Skeletal muscle satellite cell (primary cell): Measurements from ENCODE around the gene NSG2.
"Not testable (repeated sequence)": the region's sequence is repeated elsewhere in the genome, so short reads cannot be mapped to it uniquely, and the experiment has no call there.

ENCODE experiments used
- H3K27me3 ChIP-seq: 2 replicates; pipeline ENCODE4 v1.7.0; 2013; ENCODE audit warnings: low read length; ENCODE audit not compliant: control insufficient read depth, insufficient read depth
- H3K36me3 ChIP-seq: 2 replicates; pipeline ENCODE4 v1.7.0; 2013; ENCODE audit warnings: mild to moderate bottlenecking, control low read depth, low read length; ENCODE audit not compliant: insufficient read depth
- H3K4me1 ChIP-seq: 2 replicates; pipeline ENCODE4 v1.7.0; 2013; ENCODE audit warnings: low read length; ENCODE audit not compliant: control insufficient read depth, insufficient read depth
- H3K4me2 ChIP-seq: 2 replicates; pipeline ENCODE4 v1.7.0; 2013; ENCODE audit warnings: mild to moderate bottlenecking, low read length
- H3K4me3 ChIP-seq: 2 replicates; pipeline ENCODE4 v1.7.0; 2013; ENCODE audit warnings: low read length
- H3K9ac ChIP-seq: 2 replicates; pipeline ENCODE4 v1.7.0; 2013; ENCODE audit warnings: mild to moderate bottlenecking, low read depth, low read length, moderate library complexity
- H3K9me3 ChIP-seq: replicated peaks from 2 replicates; pipeline ENCODE4 v1.7.0; 2013; ENCODE audit warnings: mild to moderate bottlenecking, control low read depth, low read length

NSG2 gene

GRCh38 chr5:174090129-174090528, 44.6 kb downstream of the NSG2 start:
- Histone ChIP-seq H3K36me3 (no peaks in the 10 kb centered on the region), H3K4me3 (no peak overlapping the region), H3K27me3 (no peaks in the 10 kb centered on the region), H3K9ac (no peak overlapping the region), H3K4me1 (no peaks in the 10 kb centered on the region), H3K4me2 (no peak overlapping the region), H3K9me3 (no peaks in the 10 kb centered on the region)

GRCh38 chr5:174093123-174093522, 47.6 kb downstream of the NSG2 start:
- H3K4me1 ChIP-seq, result no peaks in the 10 kb centered on the region
- H3K9ac ChIP-seq, result no peak overlapping the region
- H3K27me3 ChIP-seq, result no peaks in the 10 kb centered on the region
- no peaks in the 10 kb centered on the region for H3K9me3 ChIP-seq
- no peak overlapping the region for H3K4me3 ChIP-seq
- no peaks in the 10 kb centered on the region for H3K36me3 ChIP-seq
- H3K4me2 ChIP-seq, result no peak overlapping the region

- Histone ChIP-seq H3K9ac (no peak overlapping the region), H3K9me3 (no peaks in the 10 kb centered on the region), H3K4me2 (no peak overlapping the region), H3K27me3 (no peaks in the 10 kb centered on the region), H3K36me3 (no peaks in the 10 kb centered on the region), H3K4me3 (no peak overlapping the region), H3K4me1 (no peaks in the 10 kb centered on the region)
Observed at GRCh38 chr5:174094857-174095606, 49.5 kb downstream of the NSG2 start.

GRCh38 chr5:174096619-174097018, 51.1 kb downstream of the NSG2 start:
- H3K9ac ChIP-seq, result no peak overlapping the region
- H3K9me3 ChIP-seq, result no peaks in the 10 kb centered on the region
- no peaks in the 10 kb centered on the region for H3K27me3 ChIP-seq
- no peak overlapping the region for H3K4me2 ChIP-seq
- no peaks in the 10 kb centered on the region for H3K4me1 ChIP-seq
- H3K4me3 ChIP-seq, result no peak overlapping the region
- no peaks in the 10 kb centered on the region for H3K36me3 ChIP-seq

- Histone ChIP-seq H3K4me3 (no peak overlapping the region), H3K4me2 (no peak overlapping the region), H3K4me1 (no peaks in the 10 kb centered on the region), H3K9me3 (no peaks in the 10 kb centered on the region), H3K27me3 (no peaks in the 10 kb centered on the region), H3K36me3 (no peaks in the 10 kb centered on the region), H3K9ac (no peak overlapping the region)
Observed at GRCh38 chr5:174097486-174098185, 52.1 kb downstream of the NSG2 start.

- no peaks in the 10 kb centered on the region for H3K9me3 ChIP-seq
Observed at GRCh38 chr5:174098694-174099093, 53.2 kb downstream of the NSG2 start.

GRCh38 chr5:174100490-174100889, 55.0 kb downstream of the NSG2 start:
- H3K36me3 ChIP-seq, result no peaks in the 10 kb centered on the region
- H3K4me2 ChIP-seq, result no peak overlapping the region
- no peak overlapping the region for H3K4me3 ChIP-seq
- no peaks in the 10 kb centered on the region for H3K9me3 ChIP-seq
- H3K27me3 ChIP-seq, result no peaks in the 10 kb centered on the region
- no peak overlapping the region for H3K9ac ChIP-seq
- H3K4me1 ChIP-seq, result no peaks in the 10 kb centered on the region

More at GRCh38 chr5:174098694-174099093, 53.2 kb downstream of the NSG2 start:
- Histone ChIP-seq H3K36me3 (no peaks in the 10 kb centered on the region), H3K4me1 (no peaks in the 10 kb centered on the region), H3K27me3 (no peaks in the 10 kb centered on the region), H3K4me2 (no peak overlapping the region), H3K9ac (no peak overlapping the region), H3K4me3 (no peak overlapping the region)

- Histone ChIP-seq H3K4me3 (no peak overlapping the region), H3K36me3 (no peaks in the 10 kb centered on the region), H3K4me1 (no peaks in the 10 kb centered on the region), H3K9me3 (no peaks in the 10 kb centered on the region), H3K4me2 (no peak overlapping the region), H3K27me3 (no peaks in the 10 kb centered on the region), H3K9ac (no peak overlapping the region)
Observed at GRCh38 chr5:174101195-174101730, 55.8 kb downstream of the NSG2 start.

- not testable (repeated sequence) for H3K27me3 ChIP-seq, H3K4me1 ChIP-seq, H3K9me3 ChIP-seq, H3K9ac ChIP-seq, H3K4me3 ChIP-seq, H3K4me2 ChIP-seq, H3K36me3 ChIP-seq
Observed at GRCh38 chr5:174102574-174102973, 57.1 kb downstream of the NSG2 start.

GRCh38 chr5:174106997-174107655, 61.6 kb downstream of the NSG2 start:
- H3K36me3 ChIP-seq, result no peaks in the 10 kb centered on the region
- H3K4me1 ChIP-seq, result no peaks in the 10 kb centered on the region
- no peaks in the 10 kb centered on the region for H3K27me3 ChIP-seq
- no peak overlapping the region for H3K4me2 ChIP-seq
- no peak overlapping the region for H3K4me3 ChIP-seq
- no peak overlapping the region for H3K9ac ChIP-seq
- H3K9me3 ChIP-seq, result no peaks in the 10 kb centered on the region

- H3K9ac ChIP-seq, result no peak overlapping the region
- H3K36me3 ChIP-seq, result no peaks in the 10 kb centered on the region
- H3K4me1 ChIP-seq, result no peaks in the 10 kb centered on the region
- no peak overlapping the region for H3K4me2 ChIP-seq
- no peak overlapping the region for H3K4me3 ChIP-seq
- no peaks in the 10 kb centered on the region for H3K27me3 ChIP-seq
- no peaks in the 10 kb centered on the region for H3K9me3 ChIP-seq
Observed at GRCh38 chr5:174108745-174109144, 63.2 kb downstream of the NSG2 start.
